IPS-11a (cell line): Measurements from ENCODE around the gene TCIRG1.

ENCODE experiments used
- H3K4me3 ChIP-seq: one replicate; pipeline ENCODE4 v1.5.1; 2013; ENCODE audit warnings: low read depth, low read length, control low read depth

The TCIRG1 gene

GRCh38 chr11:68016904-68017817, 21.7 kb upstream of the TCIRG1 start:
- H3K4me3 ChIP-seq, result no peak overlapping the region

- H3K4me3 ChIP-seq, result no peak overlapping the region
Observed at GRCh38 chr11:68017980-68018729, 20.7 kb upstream of the TCIRG1 start.

GRCh38 chr11:68018730-68019190, 20.1 kb upstream of the TCIRG1 start:
- H3K4me3 ChIP-seq, result no peak overlapping the region

- no peak overlapping the region for H3K4me3 ChIP-seq
Observed at GRCh38 chr11:68019486-68019885, 19.3 kb upstream of the TCIRG1 start.

GRCh38 chr11:68020575-68020974, 18.2 kb upstream of the TCIRG1 start:
- H3K4me3 ChIP-seq, result no peak overlapping the region

- no peak overlapping the region for H3K4me3 ChIP-seq
Observed at GRCh38 chr11:68021167-68021787, 17.5 kb upstream of the TCIRG1 start.

GRCh38 chr11:68022531-68022930, 16.3 kb upstream of the TCIRG1 start:
- H3K4me3 ChIP-seq, result no peak overlapping the region

- H3K4me3 ChIP-seq, result no peak overlapping the region
Observed at GRCh38 chr11:68024508-68024907, 14.3 kb upstream of the TCIRG1 start.

- no peak overlapping the region for H3K4me3 ChIP-seq
Observed at GRCh38 chr11:68025047-68025446, 13.8 kb upstream of the TCIRG1 start.

- H3K4me3 ChIP-seq, result no peak overlapping the region
Observed at GRCh38 chr11:68026391-68027105, 12.3 kb upstream of the TCIRG1 start.

GRCh38 chr11:68027667-68028066, 11.2 kb upstream of the TCIRG1 start:
- no peak overlapping the region for H3K4me3 ChIP-seq

- H3K4me3 ChIP-seq, result no peak overlapping the region
Observed at GRCh38 chr11:68028802-68029545, 9.9 kb upstream of the TCIRG1 start.

GRCh38 chr11:68030318-68031143, 8.3 kb upstream of the TCIRG1 start, which contains the start of gene NDUFS8:
Gene NDUFS8, plus strand, starts transcription at chr11:68030681. Its CDS starts 1,471 bp downstream, at chr11:68032152.
- peak within 1 kb of the TSS; percentile 91 for H3K4me3 ChIP-seq

GRCh38 chr11:68031144-68031464, 7.7 kb upstream of the TCIRG1 start:
- peak overlapping the region; percentile 78 for H3K4me3 ChIP-seq

- H3K4me3 ChIP-seq, result no peak overlapping the region
Observed at GRCh38 chr11:68032003-68032402, 6.8 kb upstream of the TCIRG1 start.

- no peak overlapping the region for H3K4me3 ChIP-seq
Observed at GRCh38 chr11:68032997-68033707, 5.7 kb upstream of the TCIRG1 start.

- no peak overlapping the region for H3K4me3 ChIP-seq
Observed at GRCh38 chr11:68033708-68034045, 5.1 kb upstream of the TCIRG1 start.

- no peak overlapping the region for H3K4me3 ChIP-seq
Observed at GRCh38 chr11:68035266-68035876, 3.5 kb upstream of the TCIRG1 start.
